ENCODE results near the gene NDUFS8.
"Not testable (repeated sequence)": the region's sequence is repeated elsewhere in the genome, so short reads cannot be mapped to it uniquely, and the experiment has no call there.

Gene NDUFS8

GRCh38 chr11:68030318-68031143 is at the start of gene NDUFS8:
Gene NDUFS8, plus strand, starts transcription at chr11:68030681. Its CDS starts 1,471 bp downstream, at chr11:68032152.
- peak; percentile 99 for DNase-seq

- DNase-seq = not testable (repeated sequence)
These were observed 49.3 kb upstream of the NDUFS8 start for GRCh38 chr11:67981226-67981625.

- DNase-seq = not testable (repeated sequence)
These were observed 48.1 kb upstream of the NDUFS8 start for GRCh38 chr11:67982255-67982857.

- no peak for DNase-seq
These were observed 46.5 kb upstream of the NDUFS8 start for GRCh38 chr11:67983951-67984350.

GRCh38 chr11:67985302-67985701 is 45.2 kb upstream of the NDUFS8 start:
- not testable (repeated sequence) for DNase-seq

- DNase-seq = not testable (repeated sequence)
These were observed 39.7 kb upstream of the NDUFS8 start for GRCh38 chr11:67990546-67991346.

GRCh38 chr11:67991347-67992121 is 38.9 kb upstream of the NDUFS8 start:
- not testable (repeated sequence) for DNase-seq

GRCh38 chr11:67993821-67994220 is 36.7 kb upstream of the NDUFS8 start:
- peak; percentile 36 for DNase-seq

- not testable (repeated sequence) for DNase-seq
These were observed 36.1 kb upstream of the NDUFS8 start for GRCh38 chr11:67994387-67994786.

- DNase-seq = not testable (repeated sequence)
These were observed 35.4 kb upstream of the NDUFS8 start for GRCh38 chr11:67995129-67995528.

- not testable (repeated sequence) for DNase-seq
These were observed 34.9 kb upstream of the NDUFS8 start for GRCh38 chr11:67995579-67995978.

GRCh38 chr11:67996051-67996450 is 34.4 kb upstream of the NDUFS8 start:
- DNase-seq = no peak

- DNase-seq = peak; percentile 36
These were observed 33.6 kb upstream of the NDUFS8 start for GRCh38 chr11:67996622-67997474.

- DNase-seq = no peak
These were observed 33.0 kb upstream of the NDUFS8 start for GRCh38 chr11:67997475-67997921.

- DNase-seq = no peak
These were observed 32.1 kb upstream of the NDUFS8 start for GRCh38 chr11:67998150-67999045.

GRCh38 chr11:67999201-67999629 is 31.3 kb upstream of the NDUFS8 start:
- DNase-seq = no peak

GRCh38 chr11:67999704-68000103 is 30.8 kb upstream of the NDUFS8 start:
- no peak for DNase-seq

- no peak for DNase-seq
These were observed 27.9 kb upstream of the NDUFS8 start for GRCh38 chr11:68002575-68002937.

GRCh38 chr11:68002938-68003845 is 27.3 kb upstream of the NDUFS8 start:
- DNase-seq = peak; percentile 67

Measured in activated naive CD4-positive, alpha-beta T cell treated with anti-CD3 and anti-CD28 coated beads, Interleukin-2, amount 50 U/mL, for 16 hours (primary cell).